Fibroblast of lung (primary cell): Measurements from ENCODE around the gene SCO2. TPM values are rescaled to one million over a fixed set of nuclear protein-coding genes. Genes with fewer than 3 reads are reported as not detected.
A peak's percentile ranks its signal among the peaks of the same experiment; 100 is the strongest.

Source experiments
- DNase-seq, 2 donors: peaks; one replicate each; pipeline versions ENCODE4 v3.0.0 to v3.0.0-alpha.2; 2010; ENCODE audit warnings: low read depth in 2 of 2
- H2AFZ ChIP-seq: 2 replicates; pipeline ENCODE4 v1.5.1; 2012; ENCODE audit warnings: low read length, control low read depth, inconsistent platforms
- H3K27ac ChIP-seq: 2 replicates; pipeline ENCODE4 v1.5.1; 2011; ENCODE audit warnings: low read length, control low read depth; ENCODE audit not compliant: insufficient read depth
- H3K27me3 ChIP-seq: 2 replicates; pipeline ENCODE4 v1.5.1; 2011; ENCODE audit warnings: mild to moderate bottlenecking, low read length; ENCODE audit not compliant: control insufficient read depth, insufficient read depth
- H3K36me3 ChIP-seq: 2 replicates; pipeline ENCODE4 v1.5.1; 2011; ENCODE audit warnings: low read length; ENCODE audit not compliant: control insufficient read depth, insufficient read depth
- H3K4me1 ChIP-seq: 2 replicates; pipeline ENCODE4 v1.5.1; 2011; ENCODE audit warnings: low read length; ENCODE audit not compliant: control insufficient read depth, insufficient read depth; ENCODE audit errors: extremely low read depth
- H3K4me2 ChIP-seq: 2 replicates; pipeline ENCODE4 v1.5.1; 2011; ENCODE audit warnings: low read length, control low read depth; ENCODE audit not compliant: insufficient read depth; ENCODE audit errors: extremely low read depth
- H3K4me3 ChIP-seq, 4 experiments: fragments of 200-600 bp in 1 of 4; sonication (generic) in 1 of 4; replicated peaks in 1 of 4; 2 replicates each; pipeline ENCODE4 v1.5.1; 2011 to 2016; ENCODE audit warnings: low read length in 4 of 4, low read depth in 3 of 4, mild to moderate bottlenecking in 3 of 4, control low read depth in 2 of 4, inconsistent platforms in 1 of 4, mixed read lengths in 1 of 4; ENCODE audit not compliant: insufficient read depth in 1 of 4; ENCODE audit errors: control extremely low read depth in 1 of 4
- H3K79me2 ChIP-seq: 2 replicates; pipeline ENCODE4 v1.5.1; 2012; ENCODE audit warnings: mild to moderate bottlenecking, low read length, inconsistent platforms; ENCODE audit not compliant: control insufficient read depth, insufficient read depth
- H3K9ac ChIP-seq: 2 replicates; pipeline ENCODE4 v1.5.1; 2011; ENCODE audit warnings: mild to moderate bottlenecking, low read length, control low read depth; ENCODE audit not compliant: insufficient read depth
- H3K9me3 ChIP-seq: 2 replicates; pipeline ENCODE4 v1.5.1; 2012; ENCODE audit warnings: low read depth, low read length; ENCODE audit not compliant: control insufficient read depth, insufficient read depth
- H4K20me1 ChIP-seq: 2 replicates; pipeline ENCODE4 v1.5.1; 2011; ENCODE audit warnings: low read length; ENCODE audit not compliant: control insufficient read depth, insufficient read depth; ENCODE audit errors: extremely low read depth
- CTCF ChIP-seq, 2 donors: IDR thresholded peaks in 1 of 2; conservative IDR thresholded peaks in 1 of 2; 1 replicate in 1 of 2; 2 replicates in 1 of 2; pipeline ENCODE4 v1.5.1; 2011 to 2012; ENCODE audit warnings: low read length in 2 of 2, control low read depth in 1 of 2, inconsistent platforms in 1 of 2, low read depth in 1 of 2, mild to moderate bottlenecking in 1 of 2
- EZH2 ChIP-seq: IDR thresholded peaks from 2 replicates; pipeline ENCODE4 v1.5.1; 2012; ENCODE audit warnings: low read length, control low read depth, mild to moderate bottlenecking; ENCODE audit errors: missing control alignments
- polyA plus RNA-seq, 2 donors: library from polyadenylated mRNA; depleted of rRNA in 1 of 2; stranded (reverse) in 1 of 2; unstranded in 1 of 2; fragments of >200 nt; gene quantifications; 2 replicates each; pipeline ENCODE4 v1.2.1, GENCODE V29; 2011 to 2012; ENCODE audit warnings: missing spikeins in 1 of 2
- total RNA-seq: library from RNA; depleted of rRNA; stranded (reverse); fragments of >200 nt; gene quantifications from 2 replicates; pipeline ENCODE4 v1.2.1, GENCODE V29; 2014

Gene SCO2
- total and polyA plus RNA-seq, 2 donors (not counting 1 experiment from before 2014, with no cell fraction given) = 0.42 to 3.1 TPM

GRCh38 chr22:50481045-50481439 lies 44.4 kb downstream of the SCO2 start:
- Histone ChIP-seq H2AFZ (no peak overlapping the region), H3K4me2 (no peak overlapping the region), H4K20me1 (no peaks in the 10 kb centered on the region), H3K27ac (no peak overlapping the region), H3K9ac (no peak overlapping the region), H3K4me1 (no peaks in the 10 kb centered on the region), H3K4me3 (peak overlapping the region in 1 of 4 experiments; percentile 60), H3K9me3 (no peaks in the 10 kb centered on the region), H3K79me2 (no peaks in the 10 kb centered on the region), H3K27me3 (peaks cover 32% of the 10 kb centered on the region), H3K36me3 (no peaks in the 10 kb centered on the region)
- TF ChIP-seq CTCF (conservative IDR thresholded peaks at IDR 0.05 in 1 of 2, IDR thresholded peaks at IDR 0.05 in 1 of 2; ENCODE audit: low read depth in 1 of 2, low read length in 2 of 2) (no peak), EZH2 (peak; percentile 86)
- no peak for DNase-seq

- no peaks in the 10 kb centered on the region for H3K36me3 ChIP-seq
- peaks cover 32% of the 10 kb centered on the region for H3K27me3 ChIP-seq
- no peak overlapping the region for H3K9ac ChIP-seq
- H3K4me3 ChIP-seq = no peak overlapping the region
- no peak overlapping the region for H3K4me2 ChIP-seq
- no peak for DNase-seq
- H3K79me2 ChIP-seq = no peaks in the 10 kb centered on the region
- peaks cover 3% of the 10 kb centered on the region for H3K4me1 ChIP-seq
- TF ChIP-seq CTCF (conservative IDR thresholded peaks at IDR 0.05 in 1 of 2, IDR thresholded peaks at IDR 0.05 in 1 of 2; ENCODE audit: low read depth in 1 of 2, low read length in 2 of 2) = no peak
- TF ChIP-seq EZH2 = no peak
- no peaks in the 10 kb centered on the region for H3K9me3 ChIP-seq
- no peak overlapping the region for H2AFZ ChIP-seq
- no peaks in the 10 kb centered on the region for H4K20me1 ChIP-seq
- no peak overlapping the region for H3K27ac ChIP-seq
Observed at GRCh38 chr22:50479721-50480120, 45.7 kb downstream of the SCO2 start.

GRCh38 chr22:50477923-50478322 lies 47.5 kb downstream of the SCO2 start:
- Histone ChIP-seq H3K4me2 (no peak overlapping the region), H3K4me1 (peaks cover 12% of the 10 kb centered on the region), H3K36me3 (no peaks in the 10 kb centered on the region), H3K9ac (no peak overlapping the region), H3K27me3 (peaks cover 25% of the 10 kb centered on the region), H3K9me3 (no peaks in the 10 kb centered on the region), H4K20me1 (peaks cover 3% of the 10 kb centered on the region), H2AFZ (no peak overlapping the region), H3K27ac (no peak overlapping the region), H3K79me2 (peaks cover 13% of the 10 kb centered on the region), H3K4me3 (no peak overlapping the region)
- no peak for TF ChIP-seq CTCF (conservative IDR thresholded peaks at IDR 0.05 in 1 of 2, IDR thresholded peaks at IDR 0.05 in 1 of 2; ENCODE audit: low read depth in 1 of 2, low read length in 2 of 2)
- no peak for TF ChIP-seq EZH2
- no peak for DNase-seq
